SH-SY5Y (cell line): ENCODE results near the gene TDP1.

Experiments used
- GATA2 ChIP-seq: IDR thresholded peaks from 2 replicates; pipeline ENCODE4 v1.6.1; 2011; ENCODE audit warnings: mild to moderate bottlenecking, low read depth, low read length
- GATA3 ChIP-seq: IDR thresholded peaks from 2 replicates; pipeline ENCODE4 v1.6.1; 2011; ENCODE audit warnings: low read depth, mild to moderate bottlenecking, low read length, moderate library complexity

TDP1 gene

GRCh38 chr14:90061685-90062126, 106.0 kb downstream of the TDP1 start, which contains the start of gene KCNK13:
KCNK13 (plus strand) TSS chr14:90061994; CDS start chr14:90062206, 212 bp downstream.
- no peak for TF ChIP-seq GATA2
- TF ChIP-seq GATA3, result no peak

GRCh38 chr14:90062127-90062794, 106.5 kb downstream of the TDP1 start:
- TF ChIP-seq GATA2, result no peak
- TF ChIP-seq GATA3, result no peak

- TF ChIP-seq GATA3, result no peak
- no peak for TF ChIP-seq GATA2
These were observed 107.3 kb downstream of the TDP1 start for GRCh38 chr14:90062822-90063539.

- TF ChIP-seq GATA3 (no peak), GATA2 (no peak)
These were observed 116.6 kb downstream of the TDP1 start for GRCh38 chr14:90072350-90072749.

GRCh38 chr14:90079576-90079975, 123.8 kb downstream of the TDP1 start:
- TF ChIP-seq GATA2 (no peak), GATA3 (no peak)

GRCh38 chr14:90087433-90087832, 131.7 kb downstream of the TDP1 start:
- no peak for TF ChIP-seq GATA3
- no peak for TF ChIP-seq GATA2

- no peak for TF ChIP-seq GATA3
- TF ChIP-seq GATA2, result no peak
These were observed 132.4 kb downstream of the TDP1 start for GRCh38 chr14:90088176-90088575.

- no peak for TF ChIP-seq GATA2
- no peak for TF ChIP-seq GATA3
These were observed 135.7 kb downstream of the TDP1 start for GRCh38 chr14:90091393-90091792.

- TF ChIP-seq GATA3 (no peak), GATA2 (no peak)
These were observed 138.3 kb downstream of the TDP1 start for GRCh38 chr14:90093942-90094595.
